NCI-H1048 (cell line): ENCODE results near the gene VLDLR.

Experiments
- DNase-seq: peaks from one replicate; lab custom pipeline; 2025; lab: John Stamatoyannopoulos, UW

VLDLR gene

DNA sequence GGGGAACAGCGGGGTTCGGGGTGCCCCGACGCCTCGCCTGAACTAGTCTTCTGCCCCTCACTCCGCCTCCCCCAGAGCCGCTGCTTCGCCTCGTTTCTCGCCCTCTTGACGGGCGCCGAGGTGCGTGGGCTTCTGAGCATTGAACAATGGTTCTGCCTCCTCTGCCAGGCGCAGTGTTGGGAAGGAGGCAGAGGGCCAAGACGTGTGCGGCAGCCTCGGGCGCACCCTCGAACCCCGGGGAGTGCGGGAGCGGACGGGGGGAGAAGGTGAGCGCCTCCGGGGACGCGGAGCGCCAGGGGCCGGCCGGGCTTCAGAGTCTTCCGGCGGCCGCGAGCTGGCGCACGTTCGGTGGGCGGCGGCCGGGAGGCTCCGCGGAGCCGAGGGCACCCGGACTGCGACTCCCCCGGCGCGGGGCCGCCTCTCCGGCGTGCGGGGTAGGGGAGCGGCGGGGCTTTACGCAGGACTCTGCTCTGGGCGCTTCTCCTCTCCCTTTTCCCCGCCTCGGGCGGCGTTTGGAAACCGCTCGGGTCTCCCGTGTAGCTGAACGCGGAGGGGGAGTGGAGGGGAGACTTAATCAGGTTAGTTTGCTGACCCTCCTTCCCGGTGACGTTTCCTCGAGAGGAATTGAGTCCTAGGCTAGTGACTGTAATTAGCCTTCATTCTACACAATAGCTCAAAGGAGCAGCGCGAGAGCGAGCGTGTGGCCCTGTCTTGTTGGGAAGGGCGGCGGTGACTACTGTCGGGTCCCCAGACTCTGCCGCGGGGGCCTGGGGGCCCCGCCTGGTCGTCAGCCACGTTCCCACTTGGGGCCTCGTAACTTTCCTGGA lies 1.1 kb downstream of the VLDLR start:
- DNase-seq = no peak

DNA sequence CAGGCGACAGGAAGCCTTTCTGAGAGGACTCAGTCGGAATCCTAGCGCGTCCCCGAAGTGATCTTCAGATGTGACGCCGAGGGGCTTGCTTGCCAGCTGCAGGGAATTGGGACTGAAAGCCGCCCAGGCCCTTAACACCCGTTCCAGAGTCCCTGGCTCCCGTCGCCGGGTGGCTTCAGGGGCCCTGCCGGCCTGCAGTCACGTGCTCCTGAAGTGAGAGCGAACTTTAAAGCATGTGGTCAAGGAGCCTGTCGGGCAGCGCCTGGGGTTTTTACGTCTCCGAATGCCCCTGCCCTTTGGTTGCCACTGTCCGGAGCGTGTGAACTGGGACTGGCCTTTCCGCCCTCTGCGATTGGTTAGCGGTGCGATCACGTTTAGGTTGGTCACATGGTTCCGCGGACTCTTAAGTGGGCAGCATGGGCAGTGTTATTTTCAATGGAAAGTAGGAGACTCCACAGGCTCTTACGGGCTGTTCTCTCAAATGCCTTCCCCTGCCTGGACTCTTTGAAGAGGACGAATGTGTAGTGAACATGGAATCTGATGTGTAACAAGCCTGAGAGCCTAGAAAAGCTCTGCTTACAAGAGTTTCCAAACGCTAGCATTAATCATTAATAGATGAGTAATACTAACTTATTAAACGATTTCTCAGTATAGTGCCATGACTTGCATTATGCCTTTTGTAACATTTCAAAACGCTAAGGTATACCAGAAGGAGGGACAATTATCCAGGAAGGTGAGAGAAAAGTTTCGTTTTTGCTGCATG lies 1.9 kb downstream of the VLDLR start:
- no peak for DNase-seq

DNA sequence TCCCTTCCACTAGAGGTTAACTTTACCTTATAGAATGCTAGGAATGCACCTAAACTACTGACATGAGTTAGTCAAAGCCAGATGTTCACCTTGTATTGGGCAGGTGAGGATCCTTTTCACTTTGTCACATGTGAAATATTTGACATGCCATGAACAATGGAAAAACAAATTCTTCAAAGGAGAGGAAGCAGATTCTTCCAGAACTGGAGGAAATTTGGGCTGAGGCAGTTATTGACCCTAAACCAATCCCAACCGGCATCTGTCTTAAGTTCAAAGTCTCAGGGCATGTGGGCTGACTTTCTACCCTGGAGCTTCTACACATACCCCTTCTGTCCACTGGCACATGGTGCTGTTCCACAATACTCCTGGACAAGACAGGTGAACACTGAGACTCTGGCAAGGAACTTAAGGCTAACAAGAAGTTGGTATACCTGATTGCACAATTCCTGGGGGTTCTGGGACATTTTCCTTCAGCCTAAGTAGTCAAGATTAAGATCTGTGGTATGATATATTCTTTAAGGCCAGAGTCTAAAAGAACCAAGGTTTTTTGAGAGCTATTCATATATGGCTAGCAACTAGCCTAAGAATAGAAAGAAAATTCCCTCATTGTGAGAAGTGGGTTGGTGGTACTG lies 2.6 kb downstream of the VLDLR start:
- no peak for DNase-seq

DNA sequence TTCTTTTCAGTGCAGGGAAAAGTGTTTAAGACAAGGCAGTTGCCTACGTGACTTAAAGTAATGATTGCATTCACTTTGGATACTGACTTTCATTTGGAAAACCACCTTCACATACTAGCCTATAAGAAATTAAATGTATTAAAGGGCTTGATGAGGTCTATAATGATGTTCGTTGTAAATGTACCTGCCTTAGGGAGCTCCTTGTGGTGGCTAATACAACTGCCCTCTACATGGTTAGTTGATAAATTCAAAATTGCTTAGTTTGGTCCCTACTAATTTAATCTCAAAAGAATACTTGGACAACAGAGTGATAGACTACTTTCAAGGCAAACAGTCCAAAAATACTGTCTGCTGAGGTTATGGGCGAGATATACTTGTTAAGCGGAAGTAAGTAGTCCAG lies 3.8 kb downstream of the VLDLR start:
- DNase-seq = no peak

DNA sequence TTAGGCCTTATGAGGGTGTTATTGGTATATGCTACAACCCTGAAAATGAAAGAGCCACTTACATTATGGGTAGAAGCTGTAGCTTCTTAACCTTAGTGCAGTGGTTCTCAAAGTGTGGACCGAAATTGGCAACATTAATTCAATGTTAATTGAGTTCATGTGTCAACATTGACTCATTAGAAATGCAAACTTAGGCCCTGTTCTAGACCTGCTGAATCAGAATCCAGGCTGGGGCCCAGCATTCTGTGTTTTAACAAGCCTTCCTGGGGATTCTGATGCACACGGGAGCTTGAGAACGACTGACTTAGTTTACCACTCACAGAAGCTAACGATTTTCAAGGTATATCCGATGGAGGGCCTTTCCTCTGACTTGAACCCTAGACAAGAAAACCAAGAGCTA lies 7.3 kb downstream of the VLDLR start:
- no peak for DNase-seq

DNA sequence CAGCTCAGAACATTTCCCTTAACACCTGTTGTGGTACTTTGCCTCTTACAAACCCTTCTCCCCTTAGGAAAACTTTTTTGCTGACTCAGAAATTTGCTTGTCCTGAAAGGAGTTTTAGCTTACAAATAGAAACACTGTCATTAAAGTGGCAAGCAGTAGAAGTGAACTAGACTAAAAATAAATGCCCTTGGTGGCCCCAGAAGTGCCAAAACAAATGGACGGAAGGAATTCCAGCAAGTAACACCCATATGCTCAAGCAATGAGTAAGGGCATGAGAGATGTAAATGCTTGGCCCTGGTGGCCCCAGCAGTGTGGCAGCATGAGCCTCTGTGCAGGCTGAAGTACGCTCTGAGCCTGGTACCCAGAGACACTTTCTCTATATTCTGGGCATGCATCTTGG lies 8.6 kb downstream of the VLDLR start:
- no peak for DNase-seq

DNA sequence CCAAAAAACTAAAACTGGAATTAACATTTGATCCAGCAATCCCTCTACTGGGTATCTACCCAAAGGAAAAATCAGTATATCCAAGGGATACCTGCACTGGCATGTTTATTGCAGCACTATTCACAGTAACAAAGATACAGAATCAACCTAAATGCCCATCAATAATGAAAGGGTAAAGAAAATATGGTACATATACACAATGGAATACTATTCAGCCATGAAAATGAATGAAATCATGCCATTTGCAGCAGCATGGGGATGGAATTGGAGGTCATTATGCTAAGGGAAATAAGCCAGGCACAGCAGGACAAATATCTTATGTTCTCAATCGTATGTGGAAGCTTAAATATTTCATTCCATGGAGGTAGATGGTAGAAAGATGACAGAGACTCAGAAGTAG lies 9.7 kb downstream of the VLDLR start:
- no peak for DNase-seq

DNA sequence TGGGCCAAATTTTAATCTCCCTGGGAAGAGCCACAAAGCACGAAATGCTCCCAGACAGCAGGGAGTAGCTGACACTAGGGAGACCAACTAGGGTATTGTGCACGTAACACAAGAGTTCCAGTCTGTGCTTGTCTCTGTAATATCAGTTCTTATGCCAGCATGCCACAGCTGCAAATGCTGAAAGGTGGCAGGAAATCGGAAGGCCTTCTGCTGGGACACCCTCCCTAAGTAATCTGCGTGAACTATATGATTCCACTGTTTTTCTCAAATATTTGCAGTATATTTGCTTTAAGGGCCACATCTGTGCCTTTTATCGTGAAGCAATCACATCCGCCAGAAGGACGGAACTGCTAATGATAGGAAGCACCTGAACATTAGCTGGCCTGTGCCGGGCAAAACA lies 12.6 kb downstream of the VLDLR start:
- DNase-seq = no peak

DNA sequence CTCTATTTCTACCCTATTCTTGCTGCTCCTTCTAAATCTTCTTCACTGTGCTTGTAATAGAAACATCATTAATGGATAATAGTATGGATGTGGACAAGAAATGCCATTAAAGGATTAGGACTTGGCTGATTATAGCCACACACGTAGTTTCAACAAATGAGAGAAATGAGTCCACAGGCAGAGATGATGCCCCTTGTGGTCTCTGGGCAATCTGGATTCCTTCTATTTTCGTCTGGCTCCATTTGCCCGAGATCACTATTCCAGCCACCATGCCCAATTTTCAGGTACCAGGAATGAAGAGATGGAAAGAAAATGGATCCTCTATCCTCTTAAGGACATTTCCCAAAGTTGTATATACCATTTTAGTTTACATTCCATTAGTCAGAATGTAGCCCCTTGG lies 13.2 kb downstream of the VLDLR start:
- no peak for DNase-seq

DNA sequence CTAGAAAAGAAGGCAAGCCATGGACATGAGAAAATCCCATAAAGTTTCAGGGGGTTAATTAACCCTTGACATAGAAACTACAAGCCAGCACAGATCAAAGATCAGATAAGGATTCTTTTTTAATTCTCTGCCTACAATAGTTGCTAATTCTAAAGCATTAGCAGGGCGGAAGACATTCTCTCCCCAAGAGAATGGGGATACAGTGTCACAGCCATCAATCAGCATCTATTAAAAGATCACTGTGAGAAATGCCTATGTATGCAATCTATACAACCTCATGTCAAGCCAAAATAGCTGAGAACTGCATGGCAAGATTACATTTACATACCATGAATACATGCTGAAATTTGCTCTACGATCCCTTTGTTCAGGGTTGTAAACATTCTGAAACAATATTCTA lies 14.3 kb downstream of the VLDLR start:
- DNase-seq = no peak

DNA sequence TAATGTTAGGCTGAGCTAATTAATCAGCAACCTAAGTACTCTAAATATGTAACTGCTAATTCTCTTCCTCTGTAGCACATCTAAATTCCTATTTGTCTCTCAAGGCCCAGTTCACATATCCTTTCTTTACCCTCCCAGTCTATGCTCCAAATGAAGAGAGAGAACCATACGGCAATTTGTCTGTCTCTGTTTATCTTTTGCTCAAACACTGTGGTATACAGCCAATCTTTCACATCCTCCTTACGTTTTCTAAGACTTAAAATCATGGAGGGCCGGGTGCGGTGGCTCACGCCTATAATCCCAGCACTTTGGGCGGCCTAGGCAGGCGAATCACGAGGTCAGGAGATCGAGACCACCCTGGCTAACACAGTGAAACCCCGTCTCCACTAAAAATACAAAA lies 15.8 kb downstream of the VLDLR start:
- DNase-seq = no peak

DNA sequence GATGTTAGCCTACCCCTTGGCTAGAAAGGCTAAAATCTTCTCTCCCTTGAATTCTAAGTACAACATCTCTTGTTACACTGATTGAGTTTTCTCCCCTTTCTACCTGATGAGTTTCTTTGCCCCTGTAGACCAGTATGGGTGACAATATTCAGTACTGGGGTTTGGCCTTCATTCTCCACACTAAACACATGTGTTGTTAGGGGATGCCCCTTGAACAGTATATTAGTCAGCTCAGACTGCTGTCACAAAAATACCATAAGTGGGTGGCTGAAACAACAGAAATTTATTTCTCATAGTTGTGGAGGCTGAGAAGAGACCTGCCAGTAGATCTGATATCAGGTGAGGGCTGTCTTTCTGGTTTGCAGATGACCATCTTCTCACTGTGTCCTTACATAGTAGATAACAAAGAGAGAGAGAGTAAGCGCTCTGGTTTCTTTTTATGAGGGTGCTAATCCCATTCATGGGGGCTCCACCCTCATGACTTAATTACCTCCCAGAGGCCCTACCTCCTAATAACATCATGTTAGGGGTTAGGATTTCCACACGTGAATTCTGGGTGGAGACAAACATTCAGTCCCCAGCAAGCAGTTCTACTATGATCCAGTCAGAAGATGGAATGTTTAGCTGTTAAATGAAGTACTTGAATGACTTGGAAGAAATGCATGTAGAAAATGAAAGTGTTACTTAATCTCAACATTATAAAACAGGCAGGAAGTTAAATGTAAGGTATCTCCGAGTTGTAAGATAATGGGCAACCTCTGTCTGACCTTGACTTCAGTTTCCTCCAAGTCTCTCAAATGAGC lies 17.5 kb downstream of the VLDLR start:
- no peak for DNase-seq

DNA sequence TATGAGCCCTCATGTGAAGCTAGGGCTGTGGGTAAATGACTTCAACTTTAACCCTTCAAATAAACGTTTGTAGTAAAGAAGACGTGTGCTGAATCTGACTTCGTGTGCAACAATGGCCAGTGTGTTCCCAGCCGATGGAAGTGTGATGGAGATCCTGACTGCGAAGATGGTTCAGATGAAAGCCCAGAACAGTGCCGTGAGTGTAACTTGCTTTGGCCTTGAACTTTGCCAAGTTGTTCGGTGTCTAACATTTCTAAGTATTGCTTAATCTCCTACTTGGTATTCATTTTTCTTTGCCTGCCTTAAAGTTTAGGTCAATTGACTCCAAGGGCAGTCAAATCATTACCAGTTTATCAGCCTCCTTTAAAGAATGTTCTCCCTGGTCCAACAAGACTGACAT lies 18.2 kb downstream of the VLDLR start:
- DNase-seq = no peak

DNA sequence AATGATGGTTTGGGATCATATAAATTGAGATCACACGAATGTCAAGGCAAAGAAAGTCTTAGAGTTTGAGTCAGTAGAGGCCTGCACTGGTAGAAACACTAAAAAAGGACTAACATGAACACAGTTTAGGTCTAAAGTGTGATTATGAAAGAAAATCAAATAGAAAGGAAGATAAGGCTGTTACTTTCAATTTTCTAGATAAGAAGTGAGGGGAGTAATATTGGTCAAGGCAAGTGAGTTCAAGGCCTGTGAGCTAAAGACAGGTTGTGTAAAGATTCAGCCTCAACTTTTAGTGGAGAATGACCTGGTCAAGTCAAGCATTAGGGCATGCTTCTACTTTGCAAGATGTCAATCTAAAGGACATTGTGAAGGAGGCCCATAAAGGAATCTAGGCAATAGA lies 19.0 kb downstream of the VLDLR start:
- DNase-seq = no peak

DNA sequence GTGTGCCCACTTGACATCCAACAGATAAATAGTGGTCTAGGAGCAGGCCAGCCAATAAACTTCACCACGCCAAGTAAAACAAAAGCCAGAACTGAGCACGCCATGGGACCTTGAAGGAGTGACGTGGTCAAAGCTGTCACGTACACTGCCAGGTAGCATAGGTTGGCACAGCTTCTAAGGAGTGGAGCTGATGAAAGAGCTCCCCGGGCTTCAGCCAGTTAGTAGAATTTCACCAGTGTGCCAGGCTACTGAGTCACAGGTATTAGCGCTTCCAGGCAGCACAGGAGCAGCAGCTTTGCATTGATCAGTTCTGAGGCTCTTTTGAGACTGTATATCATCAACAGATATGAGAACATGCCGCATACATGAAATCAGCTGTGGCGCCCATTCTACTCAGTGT lies 19.4 kb downstream of the VLDLR start:
- no peak for DNase-seq

DNA sequence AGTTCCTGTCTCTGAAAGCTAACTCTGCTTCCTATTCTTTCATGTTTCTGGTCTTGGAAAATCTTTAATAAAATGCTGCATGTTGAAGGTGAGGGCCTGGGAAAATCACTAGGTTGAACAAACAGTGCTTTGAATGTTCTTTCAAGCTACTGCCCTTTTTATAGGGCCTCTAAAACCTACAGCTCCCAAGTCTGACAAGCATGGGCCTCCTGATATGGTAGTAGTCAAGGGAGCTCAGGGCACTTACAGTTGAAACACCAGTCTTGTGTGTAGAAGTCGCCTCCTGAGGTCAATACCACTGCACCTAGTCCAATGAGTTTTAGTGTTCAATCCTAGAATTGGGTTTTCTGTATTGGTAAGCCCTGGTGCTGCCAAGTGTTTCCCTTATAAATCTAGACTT lies 20.5 kb downstream of the VLDLR start:
- no peak for DNase-seq

DNA sequence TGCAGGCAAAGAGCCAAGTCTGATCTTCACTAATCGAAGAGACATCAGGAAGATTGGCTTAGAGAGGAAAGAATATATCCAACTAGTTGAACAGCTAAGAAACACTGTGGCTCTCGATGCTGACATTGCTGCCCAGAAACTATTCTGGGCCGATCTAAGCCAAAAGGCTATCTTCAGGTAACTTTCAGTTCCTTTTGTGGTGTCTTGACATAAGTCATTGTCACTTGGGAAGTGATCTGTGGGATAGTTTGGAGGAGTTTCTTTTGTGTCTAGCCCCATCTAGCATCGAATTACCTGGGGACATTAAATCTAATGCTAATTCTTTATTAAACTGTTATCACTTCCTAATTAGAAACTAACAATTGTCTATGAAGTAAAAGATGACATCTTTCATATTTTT lies 24.0 kb downstream of the VLDLR start:
- DNase-seq = no peak

DNA sequence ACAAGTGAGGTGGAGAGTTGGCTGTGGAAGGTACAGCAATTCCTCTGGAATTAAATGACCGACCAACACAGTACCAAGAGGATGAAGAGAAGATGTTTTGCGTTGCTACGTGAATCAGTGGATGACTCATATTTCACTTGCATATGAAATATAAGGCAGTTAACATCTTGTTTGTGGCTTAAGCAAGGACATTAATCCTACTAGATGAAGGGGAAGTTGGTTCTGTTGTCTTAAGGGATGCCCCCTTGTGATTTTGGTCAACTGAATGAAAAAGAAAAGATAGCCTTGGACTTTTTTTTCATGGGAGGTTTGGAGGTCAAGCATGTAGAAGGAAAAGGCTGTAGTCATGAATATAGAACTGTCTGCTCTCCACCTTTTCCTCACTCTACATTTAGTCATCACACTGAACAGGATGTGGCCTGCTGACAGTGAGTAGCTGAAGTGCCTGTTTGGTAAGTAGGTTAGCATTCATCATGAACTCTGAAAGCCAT lies 33.9 kb downstream of the VLDLR start:
- no peak for DNase-seq

DNA sequence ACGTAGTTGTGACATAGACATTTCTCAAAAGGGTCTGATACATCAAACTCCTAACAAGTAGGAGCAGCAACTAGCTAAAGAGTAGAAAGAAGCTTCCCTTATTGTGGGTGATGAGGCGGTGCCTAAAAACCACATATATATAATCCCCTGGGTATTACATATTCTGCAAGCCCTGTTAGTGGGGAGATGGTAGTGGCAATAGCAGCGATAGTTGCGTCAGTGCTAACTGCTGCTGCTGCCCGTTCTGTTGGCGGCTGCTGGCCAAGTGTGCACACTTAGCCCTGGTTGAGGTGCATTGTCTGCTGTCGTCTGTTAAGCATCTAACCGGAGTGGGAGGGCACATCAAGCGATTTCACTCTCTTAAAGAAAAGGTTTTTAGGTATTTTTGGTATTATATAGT lies 35.8 kb downstream of the VLDLR start:
- no peak for DNase-seq

DNA sequence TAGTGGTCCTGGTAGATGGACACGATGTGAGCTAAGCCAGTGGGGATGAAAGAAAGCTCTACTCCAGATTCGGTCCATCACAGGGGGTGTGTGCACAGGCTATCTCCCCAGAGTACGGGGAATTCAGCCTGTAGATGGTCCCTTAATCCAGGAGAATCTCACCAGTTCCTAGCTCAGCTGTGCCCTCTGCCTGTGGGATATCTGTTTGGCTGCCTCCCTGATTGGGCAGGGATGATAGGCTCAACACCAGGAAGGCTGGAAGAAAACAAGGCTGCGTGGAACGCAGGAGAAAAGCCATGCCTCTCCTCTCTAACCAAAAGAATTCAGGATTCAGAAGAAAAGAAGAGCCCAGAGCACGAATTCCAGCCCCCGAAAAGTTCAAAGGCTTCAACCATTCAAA lies 40.9 kb downstream of the VLDLR start:
- no peak for DNase-seq

DNA sequence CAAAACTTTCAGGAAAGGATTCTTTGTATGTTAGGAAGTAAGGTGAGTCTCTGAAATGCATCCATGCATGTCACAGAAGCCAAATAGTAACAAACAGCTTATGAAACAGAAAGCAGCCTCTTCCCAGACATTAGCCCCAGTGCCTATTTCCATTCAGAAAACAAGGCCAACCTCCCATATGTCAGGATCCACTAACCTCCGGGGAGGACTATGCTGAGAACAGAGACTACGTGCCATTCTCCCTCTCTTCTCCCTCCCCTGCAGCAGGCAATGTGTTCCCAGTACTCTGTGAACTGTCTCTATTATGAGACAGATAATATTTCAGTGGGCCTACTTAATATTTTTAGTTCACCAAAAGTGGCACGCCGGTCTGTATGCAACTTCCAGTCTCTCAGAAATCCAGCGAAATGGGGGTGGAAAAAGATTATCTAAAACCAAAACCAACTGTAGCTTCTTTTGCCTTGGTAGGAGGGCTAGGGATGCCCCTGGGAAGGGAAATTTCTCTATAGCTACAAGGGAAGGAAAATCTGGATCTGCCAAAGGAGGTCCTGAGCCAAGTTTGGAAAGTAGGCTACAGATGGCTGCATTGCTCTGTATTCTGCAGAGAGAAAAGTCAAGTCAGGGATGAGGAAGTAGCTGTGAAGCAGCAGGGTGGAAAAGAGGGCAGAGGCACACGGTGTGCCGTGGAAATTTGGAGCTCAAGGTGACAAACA lies 42.0 kb downstream of the VLDLR start:
- DNase-seq = no peak
